Thoracic aorta (tissue), 2 donors: ENCODE results near the gene GRHPR. TPM values are rescaled to one million over a fixed set of nuclear protein-coding genes. Genes with fewer than 3 reads are reported as not detected.

Experiments
- ATAC-seq: fragments of 150-250 bp; one replicate; pipeline ENCODE4 v1.8.0; 2017; ENCODE audit warnings: low read depth; ENCODE audit not compliant: insufficient number of reproducible peaks, low FRiP score
- DNase-seq: peaks from one replicate; pipeline ENCODE4 v3.0.0-alpha.2; 2020; ENCODE audit warnings: low spot score
- H3K27ac ChIP-seq, 2 donors: fragments of 200-600 bp; sonication (generic); 1 replicate in 1 of 2; 2 replicates in 1 of 2; pipeline ENCODE4 v1.5.1; 2016; ENCODE audit warnings: mild to moderate bottlenecking in 2 of 2, moderate library complexity in 2 of 2
- H3K27me3 ChIP-seq: fragments of 200-600 bp; sonication (generic); replicated peaks from 2 replicates; pipeline ENCODE4 v1.6.0; 2016; ENCODE audit warnings: mild to moderate bottlenecking; ENCODE audit not compliant: insufficient read depth
- H3K36me3 ChIP-seq: fragments of 200-600 bp; sonication (generic); one replicate; pipeline ENCODE4 v1.5.1; 2016
- H3K4me1 ChIP-seq, 2 donors: fragments of 200-600 bp; sonication (generic); 1 replicate in 1 of 2; 2 replicates in 1 of 2; pipeline versions ENCODE4 v1.5.1 to v1.6.0; 2016; ENCODE audit warnings: low read depth in 2 of 2, mild to moderate bottlenecking in 1 of 2; ENCODE audit not compliant: control insufficient read depth in 1 of 2
- H3K4me3 ChIP-seq: fragments of 200-600 bp; sonication (generic); 2 replicates; pipeline ENCODE4 v1.5.1; 2016; ENCODE audit warnings: mild to moderate bottlenecking
- H3K9me3 ChIP-seq: fragments of 200-600 bp; sonication (generic); 2 replicates; pipeline ENCODE4 v1.5.1; 2016
- CTCF ChIP-seq: fragments of 200-600 bp; sonication (generic); IDR thresholded peaks from one replicate; pipeline ENCODE4 v1.5.1; 2019; ENCODE audit warnings: antibody characterized with exemption
- total RNA-seq, 2 donors: library from RNA; depleted of rRNA; stranded (reverse); fragments of >200 nt; gene quantifications; one replicate each; pipeline versions ENCODE4 v1.1.0 to v1.2.3, GENCODE V29; 2016

GRHPR gene
- total RNA-seq, 2 donors from 2014 or later = 111 to 156 TPM

DNA sequence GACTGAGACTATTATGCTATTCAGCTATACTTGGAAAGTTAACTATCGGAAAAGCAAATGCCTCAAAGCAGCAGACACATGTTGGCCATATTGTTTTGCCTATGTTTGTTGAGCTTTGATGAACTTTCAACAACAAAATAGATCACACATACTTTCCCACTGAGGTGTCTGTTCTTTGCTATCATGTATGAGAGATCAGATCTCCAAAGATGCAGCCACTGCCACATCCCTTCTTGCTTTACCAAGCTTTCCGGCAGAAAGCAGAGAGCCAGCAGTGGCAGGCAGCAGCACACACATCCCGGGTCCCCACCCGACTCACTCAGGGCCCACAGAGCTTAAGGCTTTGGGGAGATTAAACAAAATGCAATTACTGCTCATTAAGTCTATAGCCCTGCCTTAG is 23.9 kb downstream of the GRHPR start:
- ATAC-seq (no peak), DNase-seq (no peak)
- TF ChIP-seq CTCF = no peak
- Histone ChIP-seq H3K27ac (no peak overlapping the region), H3K4me3 (no peak overlapping the region), H3K27me3 (no peaks in the 10 kb centered on the region), H3K36me3 (peaks cover 11% of the 10 kb centered on the region), H3K4me1 (peaks cover 0 to 3% of the 10 kb centered on the region in 2 donors), H3K9me3 (no peaks in the 10 kb centered on the region)

GRCh38 chr9:37447111-37447510 is 24.6 kb downstream of the GRHPR start:
- H3K27ac ChIP-seq = no peak overlapping the region
- ATAC-seq = no peak
- peaks cover 4% of the 10 kb centered on the region for H3K36me3 ChIP-seq
- no peaks in the 10 kb centered on the region for H3K27me3 ChIP-seq
- H3K9me3 ChIP-seq = no peaks in the 10 kb centered on the region
- no peak for TF ChIP-seq CTCF
- peaks cover 0 to 3% of the 10 kb centered on the region in 2 donors for H3K4me1 ChIP-seq
- no peak for DNase-seq
- no peak overlapping the region for H3K4me3 ChIP-seq

GRCh38 chr9:37449862-37450632 is 27.6 kb downstream of the GRHPR start:
- Histone ChIP-seq H3K27me3 (no peaks in the 10 kb centered on the region), H3K4me1 (peaks cover 3 to 12% of the 10 kb centered on the region in 2 donors), H3K36me3 (no peaks in the 10 kb centered on the region), H3K27ac (no peak overlapping the region), H3K9me3 (no peaks in the 10 kb centered on the region), H3K4me3 (no peak overlapping the region)
- ATAC-seq = no peak
- TF ChIP-seq CTCF = no peak
- DNase-seq = no peak

DNA sequence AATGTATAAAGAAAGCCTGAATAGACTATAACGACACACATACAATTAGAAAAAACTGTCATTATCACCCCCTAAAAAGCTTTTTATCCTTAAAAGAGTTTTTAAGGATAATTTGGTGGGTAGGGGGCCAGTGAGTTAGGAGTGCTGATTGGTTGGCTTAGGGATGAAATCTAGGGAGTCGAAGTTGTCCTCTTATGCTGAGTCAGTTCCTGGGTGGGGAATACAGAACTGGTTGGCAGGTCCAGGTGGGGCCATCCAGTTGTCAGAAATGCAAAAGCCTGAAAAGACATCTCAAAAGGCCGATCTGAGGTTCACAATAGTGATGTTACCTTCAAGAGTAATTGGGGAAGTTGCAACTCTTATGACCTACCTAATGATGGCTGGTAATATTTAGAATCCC is 29.1 kb downstream of the GRHPR start:
- H3K9me3 ChIP-seq = no peaks in the 10 kb centered on the region
- no peak overlapping the region for H3K27ac ChIP-seq
- TF ChIP-seq CTCF = no peak
- peaks cover 1 to 19% of the 10 kb centered on the region in 2 donors for H3K4me1 ChIP-seq
- no peak overlapping the region for H3K4me3 ChIP-seq
- no peaks in the 10 kb centered on the region for H3K27me3 ChIP-seq
- H3K36me3 ChIP-seq = peaks cover 3% of the 10 kb centered on the region
- DNase-seq (no peak), ATAC-seq (no peak)

- no peak overlapping the region for H3K27ac ChIP-seq
These were observed 30.1 kb downstream of the GRHPR start for GRCh38 chr9:37452611-37453010.

More at GRCh38 chr9:37452611-37453010, 30.1 kb downstream of the GRHPR start:
- DNase-seq (no peak), ATAC-seq (no peak)
- Histone ChIP-seq H3K4me3 (no peak overlapping the region), H3K9me3 (no peaks in the 10 kb centered on the region), H3K27me3 (no peaks in the 10 kb centered on the region), H3K36me3 (peaks cover 3% of the 10 kb centered on the region), H3K4me1 (peaks cover 0 to 19% of the 10 kb centered on the region in 2 donors)
- no peak for TF ChIP-seq CTCF
